Loucy (cell line): ENCODE data around the gene VPS54.

Experiments used
- EZH2phosphoT487 ChIP-seq: fragments of 200-600 bp; IDR thresholded peaks from 2 replicates; pipeline ENCODE4 v1.6.1; 2018; ENCODE audit warnings: antibody characterized with exemption, mild to moderate bottlenecking, moderate library complexity, borderline replicate concordance
- TF ChIP-seq, protein P1 (sequence below): fragments of 200-600 bp; sonication (generic); conservative IDR thresholded peaks from 2 replicates; pipeline ENCODE4 v1.5.1; 2014; ENCODE audit warnings: mild to moderate bottlenecking, antibody characterized with exemption, low read length

DNA sequence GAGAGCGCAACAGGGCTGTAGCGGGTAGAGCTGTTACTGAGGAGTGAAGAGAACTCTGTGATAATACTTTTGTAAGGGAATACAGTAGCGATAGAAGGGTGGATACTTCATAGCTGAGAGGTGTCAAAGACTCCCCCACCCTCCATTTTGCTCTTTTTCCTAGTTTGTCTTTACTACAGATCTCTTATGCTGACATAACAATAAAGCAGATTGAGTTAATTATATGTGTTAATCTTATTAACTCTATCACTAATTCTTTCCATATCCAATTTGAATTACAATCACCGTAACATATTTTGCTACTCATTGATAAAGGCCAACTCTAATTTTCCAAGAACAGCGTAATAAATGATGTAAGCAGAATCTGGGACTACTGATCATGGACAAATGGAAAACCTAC is 120.4 kb downstream of the VPS54 start:
- TF ChIP-seq, protein P1, sequence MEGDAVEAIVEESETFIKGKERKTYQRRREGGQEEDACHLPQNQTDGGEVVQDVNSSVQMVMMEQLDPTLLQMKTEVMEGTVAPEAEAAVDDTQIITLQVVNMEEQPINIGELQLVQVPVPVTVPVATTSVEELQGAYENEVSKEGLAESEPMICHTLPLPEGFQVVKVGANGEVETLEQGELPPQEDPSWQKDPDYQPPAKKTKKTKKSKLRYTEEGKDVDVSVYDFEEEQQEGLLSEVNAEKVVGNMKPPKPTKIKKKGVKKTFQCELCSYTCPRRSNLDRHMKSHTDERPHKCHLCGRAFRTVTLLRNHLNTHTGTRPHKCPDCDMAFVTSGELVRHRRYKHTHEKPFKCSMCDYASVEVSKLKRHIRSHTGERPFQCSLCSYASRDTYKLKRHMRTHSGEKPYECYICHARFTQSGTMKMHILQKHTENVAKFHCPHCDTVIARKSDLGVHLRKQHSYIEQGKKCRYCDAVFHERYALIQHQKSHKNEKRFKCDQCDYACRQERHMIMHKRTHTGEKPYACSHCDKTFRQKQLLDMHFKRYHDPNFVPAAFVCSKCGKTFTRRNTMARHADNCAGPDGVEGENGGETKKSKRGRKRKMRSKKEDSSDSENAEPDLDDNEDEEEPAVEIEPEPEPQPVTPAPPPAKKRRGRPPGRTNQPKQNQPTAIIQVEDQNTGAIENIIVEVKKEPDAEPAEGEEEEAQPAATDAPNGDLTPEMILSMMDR, result no peak
- TF ChIP-seq EZH2phosphoT487, result no peak
